ENCODE data around the gene ADAP1.
"Not testable (repeated sequence)": the region's sequence is repeated elsewhere in the genome, so short reads cannot be mapped to it uniquely, and the experiment has no call there.

The ADAP1 gene

GRCh38 chr7:947391-948210 is 6.9 kb downstream of the ADAP1 start:
- Histone ChIP-seq H3K27ac (ENCODE audit: low read depth, low read length) (no peak overlapping the region), H3K27me3 (ENCODE audit: control insufficient read depth in 5 of 5, insufficient read depth in 4 of 5, low read length in 5 of 5) (peaks cover 2 to 15% (median 15%) of the 10 kb centered on the region in 5 donors), H3K4me3 (ENCODE audit: low read depth in 1 of 5, low read length in 5 of 5) (no peak overlapping the region), H3K4me1 (ENCODE audit: control insufficient read depth in 5 of 5, insufficient read depth in 5 of 5, low read length in 5 of 5) (peaks cover 0 to 5% (median 0%) of the 10 kb centered on the region in 5 donors), H3K36me3 (ENCODE audit: control insufficient read depth in 5 of 5, insufficient read depth in 5 of 5, low read length in 5 of 5) (no peaks in the 10 kb centered on the region), H3K9ac (ENCODE audit: low read length in 5 of 5) (no peak overlapping the region), H3K9me3 (ENCODE audit: control insufficient read depth in 5 of 5, low read length in 5 of 5) (no peaks in the 10 kb centered on the region)

DNA sequence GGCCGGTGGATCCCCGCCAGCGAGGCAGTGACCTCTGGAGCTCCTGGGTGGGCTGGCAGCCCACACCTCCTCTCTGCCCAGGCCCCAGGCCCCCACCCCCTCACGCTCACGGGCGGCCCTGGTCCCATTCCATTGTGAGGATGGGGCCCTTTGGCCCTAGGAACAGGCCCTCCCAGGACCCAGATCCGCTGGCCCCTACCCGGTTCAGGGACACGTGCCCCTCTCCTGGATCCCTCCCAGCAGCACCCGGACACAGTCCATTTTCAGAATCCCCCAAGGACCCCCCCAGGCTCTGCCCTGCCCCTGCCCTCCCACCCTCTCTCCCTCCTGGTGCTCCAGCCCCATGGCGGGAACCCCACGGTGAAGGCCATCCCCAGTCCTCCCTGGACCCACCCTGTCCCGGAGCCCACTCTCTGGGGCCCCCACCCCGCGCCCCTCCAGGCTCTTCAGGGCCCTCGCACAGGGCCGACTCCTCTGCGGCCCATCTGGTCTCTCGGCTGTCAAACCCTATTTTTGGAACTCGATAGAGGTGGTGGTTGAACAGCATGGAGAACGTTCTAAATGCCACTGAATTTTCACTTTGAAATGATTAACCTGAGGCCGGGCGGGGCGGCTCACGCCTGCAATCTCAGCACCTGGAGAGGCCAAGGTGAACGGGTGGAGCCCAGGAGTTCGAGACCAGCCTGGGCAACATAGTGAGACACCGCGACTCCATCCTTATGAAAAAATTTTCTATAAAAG is 8.1 kb downstream of the ADAP1 start:
- Histone ChIP-seq H3K4me3 (ENCODE audit: low read depth in 1 of 5, low read length in 5 of 5) (no peak overlapping the region), H3K9ac (ENCODE audit: low read length in 5 of 5) (no peak overlapping the region), H3K27ac (ENCODE audit: low read depth, low read length) (no peak overlapping the region), H3K27me3 (ENCODE audit: control insufficient read depth in 5 of 5, insufficient read depth in 4 of 5, low read length in 5 of 5) (peaks cover 2 to 12% (median 9%) of the 10 kb centered on the region in 5 donors), H3K4me1 (ENCODE audit: control insufficient read depth in 5 of 5, insufficient read depth in 5 of 5, low read length in 5 of 5) (no peaks in the 10 kb centered on the region), H3K9me3 (ENCODE audit: control insufficient read depth in 5 of 5, low read length in 5 of 5) (no peaks in the 10 kb centered on the region), H3K36me3 (ENCODE audit: control insufficient read depth in 5 of 5, insufficient read depth in 5 of 5, low read length in 5 of 5) (no peaks in the 10 kb centered on the region)

DNA sequence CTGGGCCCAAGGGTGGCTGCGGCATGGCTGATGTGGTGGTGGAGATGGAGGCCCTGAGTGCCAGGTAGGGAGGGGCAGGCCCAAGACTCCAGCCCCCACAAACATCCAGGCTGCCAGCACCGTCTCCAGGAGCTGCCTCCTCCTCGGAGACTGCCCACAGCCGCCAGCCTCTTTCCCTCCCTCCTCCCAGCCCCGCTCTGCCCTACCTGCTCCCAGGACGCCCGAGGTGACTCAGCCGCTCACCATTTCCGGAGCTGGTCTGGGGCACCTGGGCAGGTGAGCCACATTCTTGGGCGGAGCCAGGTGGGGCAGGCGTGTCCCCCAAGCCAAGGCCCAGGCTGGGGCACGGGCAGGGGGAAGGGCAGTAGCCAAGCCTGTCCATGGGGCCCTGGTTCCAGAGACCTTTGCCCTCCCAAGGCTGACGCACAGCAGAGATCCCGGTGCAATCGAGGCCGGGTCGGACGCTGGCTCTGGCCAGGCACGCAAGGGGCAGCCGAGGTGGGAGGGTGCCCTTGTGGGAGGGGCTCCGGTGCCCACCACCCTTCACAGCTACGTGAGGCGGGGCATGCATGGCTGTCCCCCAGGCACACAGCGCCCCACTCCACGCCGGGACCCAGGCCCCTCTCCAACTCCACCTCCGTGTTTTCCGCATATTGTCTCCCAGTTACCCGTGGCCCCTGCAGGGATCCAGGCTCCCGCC is 8.8 kb downstream of the ADAP1 start:
- Histone ChIP-seq H3K9ac (ENCODE audit: low read length in 5 of 5) (no peak overlapping the region), H3K4me1 (ENCODE audit: control insufficient read depth in 5 of 5, insufficient read depth in 5 of 5, low read length in 5 of 5) (no peaks in the 10 kb centered on the region), H3K36me3 (ENCODE audit: control insufficient read depth in 5 of 5, insufficient read depth in 5 of 5, low read length in 5 of 5) (no peaks in the 10 kb centered on the region), H3K27me3 (ENCODE audit: control insufficient read depth in 5 of 5, insufficient read depth in 4 of 5, low read length in 5 of 5) (peaks cover 2 to 12% (median 9%) of the 10 kb centered on the region in 5 donors), H3K27ac (ENCODE audit: low read depth, low read length) (no peak overlapping the region), H3K9me3 (ENCODE audit: control insufficient read depth in 5 of 5, low read length in 5 of 5) (peaks cover 0 to under 1% (median 0%) of the 10 kb centered on the region in 5 donors), H3K4me3 (ENCODE audit: low read depth in 1 of 5, low read length in 5 of 5) (no peak overlapping the region)

DNA sequence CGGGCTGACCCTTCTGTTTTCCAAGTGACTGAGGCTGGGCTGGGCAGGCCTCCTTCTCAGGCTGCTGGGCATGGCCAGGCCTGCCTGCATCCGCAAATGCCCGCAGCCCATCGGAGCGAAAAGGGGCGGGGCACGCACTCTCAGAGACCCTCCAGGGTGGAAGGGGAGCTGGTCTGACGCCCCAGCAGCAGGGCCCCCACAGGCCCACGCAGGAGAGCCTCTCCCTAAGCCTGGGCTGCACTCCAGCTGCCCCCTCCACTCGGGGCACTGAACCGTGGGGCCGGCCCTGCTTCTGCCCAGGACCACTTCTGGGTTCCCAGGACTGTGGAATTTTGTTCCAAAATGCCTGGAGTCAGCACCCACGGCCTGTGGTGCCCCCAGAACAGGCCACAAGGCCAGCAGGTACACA is 9.3 kb downstream of the ADAP1 start:
- Histone ChIP-seq H3K9me3 (ENCODE audit: control insufficient read depth in 5 of 5, low read length in 5 of 5) (peaks cover 0 to 6% (median 0%) of the 10 kb centered on the region in 5 donors), H3K4me3 (ENCODE audit: low read depth in 1 of 5, low read length in 5 of 5) (no peak overlapping the region), H3K4me1 (ENCODE audit: control insufficient read depth in 5 of 5, insufficient read depth in 5 of 5, low read length in 5 of 5) (no peaks in the 10 kb centered on the region), H3K27me3 (ENCODE audit: control insufficient read depth in 5 of 5, insufficient read depth in 4 of 5, low read length in 5 of 5) (peaks cover 2 to 12% (median 9%) of the 10 kb centered on the region in 5 donors), H3K27ac (ENCODE audit: low read depth, low read length) (no peak overlapping the region), H3K36me3 (ENCODE audit: control insufficient read depth in 5 of 5, insufficient read depth in 5 of 5, low read length in 5 of 5) (no peaks in the 10 kb centered on the region), H3K9ac (ENCODE audit: low read length in 5 of 5) (no peak overlapping the region)

GRCh38 chr7:944744-945143 is 9.7 kb downstream of the ADAP1 start:
- no peak overlapping the region for H3K27ac ChIP-seq (ENCODE audit: low read depth, low read length)

DNA sequence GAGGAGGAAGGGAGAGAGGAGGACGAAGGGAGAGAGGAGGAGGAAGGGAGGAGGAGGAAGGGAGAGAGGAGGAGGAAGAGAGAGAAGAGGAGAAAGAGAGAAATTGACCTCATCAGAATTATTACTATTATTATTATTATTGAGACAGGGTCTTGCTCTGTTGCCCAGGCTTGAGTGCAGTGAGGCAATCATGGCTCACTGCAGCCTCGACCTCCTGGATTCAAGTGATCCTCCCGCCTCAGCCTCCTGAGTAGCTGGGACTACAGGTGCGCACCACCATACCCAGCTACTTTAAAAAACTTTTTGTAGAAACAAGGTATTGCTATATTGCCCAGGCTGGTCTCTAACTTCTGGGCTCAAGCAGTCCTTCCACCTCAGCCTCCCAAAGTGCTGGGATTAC is 10.7 kb downstream of the ADAP1 start:
- H3K36me3 ChIP-seq (ENCODE audit: control insufficient read depth in 5 of 5, insufficient read depth in 5 of 5, low read length in 5 of 5); H3K9me3 ChIP-seq (ENCODE audit: control insufficient read depth in 5 of 5, low read length in 5 of 5); H3K27me3 ChIP-seq (ENCODE audit: control insufficient read depth in 5 of 5, insufficient read depth in 4 of 5, low read length in 5 of 5); H3K27ac ChIP-seq (ENCODE audit: low read depth, low read length); H3K4me3 ChIP-seq (ENCODE audit: low read depth in 1 of 5, low read length in 5 of 5); H3K9ac ChIP-seq (ENCODE audit: low read length in 5 of 5); H3K4me1 ChIP-seq (ENCODE audit: control insufficient read depth in 5 of 5, insufficient read depth in 5 of 5, low read length in 5 of 5): not testable (repeated sequence)

More at GRCh38 chr7:944744-945143, 9.7 kb downstream of the ADAP1 start:
- no peaks in the 10 kb centered on the region for H3K4me1 ChIP-seq (ENCODE audit: control insufficient read depth in 5 of 5, insufficient read depth in 5 of 5, low read length in 5 of 5)
- H3K36me3 ChIP-seq (ENCODE audit: control insufficient read depth in 5 of 5, insufficient read depth in 5 of 5, low read length in 5 of 5) = no peaks in the 10 kb centered on the region
- no peak overlapping the region for H3K4me3 ChIP-seq (ENCODE audit: low read depth in 1 of 5, low read length in 5 of 5)
- peaks cover 0 to 8% (median 0%) of the 10 kb centered on the region in 5 donors for H3K9me3 ChIP-seq (ENCODE audit: control insufficient read depth in 5 of 5, low read length in 5 of 5)
- no peak overlapping the region for H3K9ac ChIP-seq (ENCODE audit: low read length in 5 of 5)
- H3K27me3 ChIP-seq (ENCODE audit: control insufficient read depth in 5 of 5, insufficient read depth in 4 of 5, low read length in 5 of 5) = peaks cover 2 to 11% (median 9%) of the 10 kb centered on the region in 5 donors

- no peak overlapping the region for H3K27ac ChIP-seq (ENCODE audit: low read depth, low read length)
- H3K9ac ChIP-seq (ENCODE audit: low read length in 5 of 5) = no peak overlapping the region
Measured at GRCh38 chr7:940599-941408, 13.7 kb downstream of the ADAP1 start.

DNA sequence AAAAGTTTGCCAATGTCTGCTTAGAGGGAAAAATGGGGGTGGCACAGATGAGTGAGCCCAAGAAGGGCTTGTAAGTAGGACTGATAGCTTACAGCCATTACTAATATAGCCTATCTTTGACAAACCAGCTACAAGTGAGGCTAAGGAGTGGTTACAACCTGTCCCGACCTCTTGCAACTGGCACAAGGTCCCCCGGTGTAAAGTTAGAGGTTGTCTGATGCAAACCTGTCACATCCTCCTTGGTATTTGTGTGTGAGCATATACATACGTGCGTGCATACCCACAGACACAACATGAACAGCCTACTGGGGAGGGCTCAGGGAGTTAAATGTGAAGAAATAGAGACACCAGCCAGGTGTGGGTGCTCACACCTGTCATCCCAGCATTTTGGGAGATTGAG is 14.6 kb downstream of the ADAP1 start:
- Histone ChIP-seq H3K4me3 (ENCODE audit: low read depth in 1 of 5, low read length in 5 of 5) (no peak overlapping the region), H3K4me1 (ENCODE audit: control insufficient read depth in 5 of 5, insufficient read depth in 5 of 5, low read length in 5 of 5) (no peaks in the 10 kb centered on the region), H3K9ac (ENCODE audit: low read length in 5 of 5) (no peak overlapping the region), H3K36me3 (ENCODE audit: control insufficient read depth in 5 of 5, insufficient read depth in 5 of 5, low read length in 5 of 5) (no peaks in the 10 kb centered on the region), H3K27me3 (ENCODE audit: control insufficient read depth in 5 of 5, insufficient read depth in 4 of 5, low read length in 5 of 5) (peaks cover 0 to 4% (median 0%) of the 10 kb centered on the region in 5 donors), H3K9me3 (ENCODE audit: control insufficient read depth in 5 of 5, low read length in 5 of 5) (peaks cover 0 to 8% (median 0%) of the 10 kb centered on the region in 5 donors), H3K27ac (ENCODE audit: low read depth, low read length) (no peak overlapping the region)

More at GRCh38 chr7:940599-941408, 13.7 kb downstream of the ADAP1 start:
- Histone ChIP-seq H3K4me1 (ENCODE audit: control insufficient read depth in 5 of 5, insufficient read depth in 5 of 5, low read length in 5 of 5) (no peaks in the 10 kb centered on the region), H3K4me3 (ENCODE audit: low read depth in 1 of 5, low read length in 5 of 5) (no peak overlapping the region), H3K27me3 (ENCODE audit: control insufficient read depth in 5 of 5, insufficient read depth in 4 of 5, low read length in 5 of 5) (peaks cover 0 to 3% (median under 1%) of the 10 kb centered on the region in 5 donors), H3K9me3 (ENCODE audit: control insufficient read depth in 5 of 5, low read length in 5 of 5) (peaks cover 0 to 8% (median 0%) of the 10 kb centered on the region in 5 donors), H3K36me3 (ENCODE audit: control insufficient read depth in 5 of 5, insufficient read depth in 5 of 5, low read length in 5 of 5) (no peaks in the 10 kb centered on the region)

GRCh38 chr7:938546-939185 is 15.8 kb downstream of the ADAP1 start:
- Histone ChIP-seq H3K36me3 (ENCODE audit: control insufficient read depth in 5 of 5, insufficient read depth in 5 of 5, low read length in 5 of 5) (no peaks in the 10 kb centered on the region), H3K4me3 (ENCODE audit: low read depth in 1 of 5, low read length in 5 of 5) (no peak overlapping the region), H3K27ac (ENCODE audit: low read depth, low read length) (no peak overlapping the region), H3K9me3 (ENCODE audit: control insufficient read depth in 5 of 5, low read length in 5 of 5) (peaks cover 0 to 8% (median 0%) of the 10 kb centered on the region in 5 donors), H3K4me1 (ENCODE audit: control insufficient read depth in 5 of 5, insufficient read depth in 5 of 5, low read length in 5 of 5) (no peaks in the 10 kb centered on the region), H3K9ac (ENCODE audit: low read length in 5 of 5) (no peak overlapping the region), H3K27me3 (ENCODE audit: control insufficient read depth in 5 of 5, insufficient read depth in 4 of 5, low read length in 5 of 5) (peaks cover 0 to 4% (median 0%) of the 10 kb centered on the region in 5 donors)
